Retina (tissue), 1 donor: ENCODE measurements around the gene LMO1.

Source experiments
- DNase-seq: peaks from one replicate; pipeline ENCODE4 v3.0.0-alpha.2; 2016

Gene LMO1

DNA sequence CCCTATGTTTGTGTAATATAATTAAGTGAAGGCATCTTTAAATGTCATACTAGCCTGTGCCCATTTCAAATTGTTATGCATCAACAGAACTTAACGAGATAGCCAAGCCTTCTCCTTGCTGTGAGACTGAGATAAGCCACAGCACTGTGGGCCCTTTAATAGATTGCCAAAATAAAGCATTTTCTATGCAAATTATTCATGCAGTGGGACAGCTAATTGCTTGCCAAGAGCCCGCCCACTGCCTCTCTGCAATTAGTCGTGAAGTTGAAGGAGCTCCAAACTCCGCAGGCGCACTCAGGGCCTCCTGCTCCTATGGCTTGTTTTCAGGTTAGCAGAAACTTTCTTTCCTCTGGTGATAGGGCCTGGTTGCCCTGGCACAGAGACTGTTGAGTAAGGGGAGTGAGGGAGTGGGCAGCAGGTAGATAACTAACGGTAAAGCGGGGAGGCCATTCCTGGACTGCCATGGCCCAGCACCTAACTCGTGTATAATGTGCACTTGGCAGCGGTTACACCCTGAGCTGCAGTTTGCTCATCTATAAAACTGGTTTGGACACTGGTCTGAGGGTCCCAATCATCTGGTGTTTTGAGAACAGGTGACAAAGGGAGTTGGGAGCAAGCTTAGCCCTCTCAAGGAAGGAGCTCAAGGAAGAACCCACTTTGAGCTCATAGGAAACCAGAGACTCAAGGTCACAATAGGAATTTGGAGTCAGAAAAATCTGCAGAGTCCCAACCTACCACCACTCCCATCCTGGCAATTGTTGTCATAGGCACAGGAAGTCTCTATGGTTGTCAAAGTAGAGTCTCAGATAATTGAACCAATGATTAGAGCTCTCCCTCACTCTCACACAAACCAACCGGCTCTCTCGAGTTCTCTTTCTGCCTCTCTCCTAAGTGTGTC, 60.9 kb downstream of the LMO1 start:
- DNase-seq = no peak

DNA sequence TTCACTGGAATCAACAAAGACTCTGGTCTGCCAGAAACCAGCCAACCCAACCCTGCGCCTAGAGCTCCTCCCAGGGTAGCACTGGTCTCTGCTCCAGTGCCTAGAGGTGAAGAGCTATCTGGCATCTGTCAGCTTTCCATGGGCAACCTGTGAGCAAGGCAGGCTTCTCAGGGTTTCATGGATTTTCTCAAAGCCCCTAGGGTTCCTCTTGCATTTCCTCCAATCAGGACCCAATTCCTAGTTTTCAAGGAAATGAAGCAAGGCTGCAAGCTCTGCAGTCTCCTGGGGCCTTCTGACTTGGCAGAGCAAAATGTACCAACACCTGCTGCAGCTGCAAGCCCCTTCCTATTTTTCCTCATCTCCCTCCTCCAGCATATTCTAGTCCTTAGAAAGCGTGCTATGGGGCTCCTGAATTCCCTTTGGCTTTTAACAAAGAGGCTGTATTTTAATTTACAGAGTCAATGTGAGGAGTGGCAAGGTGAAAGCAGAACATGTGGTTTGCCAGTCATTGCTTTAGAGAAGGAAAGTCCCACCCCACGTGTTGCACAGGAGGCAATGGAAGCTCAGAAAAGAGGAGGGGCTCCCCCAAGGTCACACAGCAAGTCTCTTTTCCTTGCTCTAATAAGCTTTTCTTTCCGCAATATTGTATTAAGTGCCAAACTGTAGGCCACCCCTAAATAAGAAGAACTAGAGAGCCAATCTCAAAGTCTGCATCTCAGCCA, 61.9 kb downstream of the LMO1 start:
- peak; percentile 34 for DNase-seq

GRCh38 chr11:8199676-8200075, 64.0 kb downstream of the LMO1 start:
- no peak for DNase-seq

DNA sequence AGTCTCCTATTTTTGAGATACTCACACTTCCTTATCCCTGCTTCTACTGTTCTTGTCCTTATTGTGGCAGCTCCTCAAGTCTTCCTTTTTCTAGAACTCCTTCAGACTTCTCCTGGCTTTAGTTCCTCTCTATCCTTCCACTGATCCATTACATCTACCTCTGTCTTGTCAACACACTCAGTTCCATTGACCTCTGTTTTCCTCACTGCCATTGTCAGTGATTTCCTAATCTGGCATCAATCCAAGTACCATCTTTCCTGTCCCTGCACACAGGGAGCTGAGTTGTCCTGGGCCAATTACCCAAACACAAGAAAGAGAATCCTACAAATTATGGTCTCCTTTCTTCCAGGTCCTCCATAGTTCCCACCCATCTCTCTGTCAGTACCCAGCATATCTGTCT, 66.9 kb downstream of the LMO1 start:
- DNase-seq = no peak

DNA sequence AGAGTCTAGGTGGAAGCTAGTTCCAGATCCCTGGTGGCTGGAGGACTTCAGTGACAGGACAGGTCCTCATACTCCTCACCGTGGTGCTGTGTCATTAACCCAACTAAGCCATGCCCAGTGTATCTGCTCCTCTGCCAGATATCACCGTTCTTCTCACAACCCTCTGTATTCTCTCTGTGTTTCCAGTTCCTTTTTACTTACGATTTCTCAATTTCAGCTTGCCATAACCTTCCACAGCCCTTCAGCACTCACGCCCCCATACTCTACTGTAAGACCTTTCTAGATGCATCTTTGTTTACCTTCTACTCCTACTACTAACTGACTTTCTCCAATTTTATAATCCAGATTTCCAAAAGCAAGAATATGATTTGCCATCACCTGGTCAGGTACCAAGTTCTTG, 68.7 kb downstream of the LMO1 start:
- no peak for DNase-seq

DNA sequence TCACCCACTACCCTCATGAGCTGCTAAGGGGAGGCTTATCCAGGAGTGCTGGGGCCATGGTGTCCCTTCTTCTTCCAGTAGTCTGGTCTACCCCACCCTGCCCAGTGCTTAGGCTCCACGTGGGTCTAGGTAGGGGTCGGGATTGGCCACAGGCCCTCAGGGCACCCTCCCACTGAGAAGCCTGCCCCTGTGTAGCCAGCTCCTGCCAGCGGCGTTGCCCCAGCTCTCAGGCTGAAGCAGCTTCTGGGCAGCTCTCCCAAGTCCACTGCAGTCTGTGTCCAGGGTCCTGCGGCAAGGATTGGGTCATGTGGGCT, 70.8 kb downstream of the LMO1 start:
- no peak for DNase-seq

GRCh38 chr11:8192016-8192895, 71.4 kb downstream of the LMO1 start:
- DNase-seq = peak; percentile 77

DNA sequence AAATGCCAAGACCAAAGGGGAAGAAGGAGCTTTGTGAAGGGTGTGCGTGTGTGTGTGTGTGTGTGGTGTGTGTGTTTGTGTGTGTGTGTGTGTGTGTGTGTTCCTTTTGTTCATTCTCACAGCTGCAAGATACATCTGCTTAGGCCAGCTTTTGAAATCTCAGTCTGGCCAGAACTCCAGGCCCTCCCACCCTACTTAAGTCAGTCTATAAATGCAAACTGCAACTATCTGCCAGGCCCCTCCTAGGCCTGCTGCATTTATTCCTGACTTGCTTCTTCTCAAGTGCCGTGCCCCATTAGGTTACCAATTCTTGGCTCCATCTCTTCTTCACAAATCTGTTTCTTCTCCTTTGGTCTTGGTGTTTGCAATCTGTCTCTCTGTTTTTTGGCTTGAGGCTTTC, 73.2 kb downstream of the LMO1 start:
- no peak for DNase-seq

DNA sequence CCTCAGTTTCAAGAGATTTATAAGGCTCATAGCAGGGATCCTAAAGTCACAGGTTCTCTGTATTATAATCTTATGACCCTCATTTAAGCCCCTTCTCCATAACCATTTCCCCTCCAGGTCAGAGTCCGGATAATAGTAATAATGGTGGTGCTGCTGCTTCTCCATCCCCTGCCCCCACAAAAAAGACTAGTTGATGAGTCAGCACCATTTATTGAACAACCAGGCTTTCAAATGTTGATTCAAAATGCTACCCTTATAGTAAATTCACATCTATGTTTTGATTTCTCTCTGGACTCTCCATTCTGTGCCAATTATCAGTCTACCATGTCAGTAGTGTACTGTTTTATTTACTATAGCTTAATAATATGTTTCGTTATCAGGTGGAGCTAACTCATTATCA, 77.2 kb downstream of the LMO1 start:
- no peak for DNase-seq

DNA sequence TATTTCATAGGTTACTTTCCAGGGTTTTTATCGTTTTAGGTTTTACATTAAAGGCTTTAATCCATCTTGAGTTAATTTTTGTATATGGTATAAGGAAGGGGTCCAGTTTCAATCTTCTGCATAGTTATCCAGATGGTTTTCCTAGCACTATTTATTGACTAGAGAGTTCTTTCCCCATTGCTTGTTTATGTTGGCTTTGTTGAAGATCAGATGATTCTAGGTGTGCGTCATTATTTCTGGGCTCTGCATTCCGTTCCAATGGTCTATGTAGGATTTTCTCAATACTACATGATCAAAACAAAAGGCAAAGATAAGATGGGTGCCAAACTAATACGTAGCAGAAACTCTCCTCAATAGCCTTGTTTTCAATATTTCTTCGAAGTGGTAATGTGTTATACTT, 80.6 kb downstream of the LMO1 start:
- DNase-seq = no peak

GRCh38 chr11:8180469-8180868, 83.2 kb downstream of the LMO1 start:
- DNase-seq = no peak

GRCh38 chr11:8178297-8178696, 85.4 kb downstream of the LMO1 start:
- DNase-seq = no peak

DNA sequence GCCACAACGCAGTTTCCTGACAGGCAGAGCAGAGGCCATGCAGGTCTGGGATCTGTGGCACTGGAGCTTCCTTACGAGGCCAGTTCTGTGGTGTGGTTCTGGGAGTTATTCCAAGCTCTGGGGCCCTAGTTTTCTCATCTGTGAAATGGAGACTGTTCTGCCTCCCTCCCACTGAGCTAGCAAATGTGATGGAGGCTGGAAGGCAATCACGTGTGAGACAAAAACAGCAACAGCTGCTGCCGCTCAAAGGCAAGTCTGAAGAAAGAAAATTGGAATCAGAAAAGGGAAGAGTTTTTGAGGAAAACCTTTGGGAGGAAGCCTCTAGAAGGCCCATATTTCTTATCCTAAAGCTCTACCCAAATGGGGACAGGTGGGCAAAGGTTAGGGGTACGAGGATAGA, 86.5 kb downstream of the LMO1 start:
- DNase-seq = no peak
